ENCODE measurements around the gene EPC2.
"Not testable (repeated sequence)": the region's sequence is repeated elsewhere in the genome, so short reads cannot be mapped to it uniquely, and the experiment has no call there.

The EPC2 gene

GRCh38 chr2:148680462-148680861 lies 35.9 kb downstream of the EPC2 start:
- no peak overlapping the region for H3K4me3 ChIP-seq (ENCODE audit: low read length, poor library complexity, severe bottlenecking)

DNA sequence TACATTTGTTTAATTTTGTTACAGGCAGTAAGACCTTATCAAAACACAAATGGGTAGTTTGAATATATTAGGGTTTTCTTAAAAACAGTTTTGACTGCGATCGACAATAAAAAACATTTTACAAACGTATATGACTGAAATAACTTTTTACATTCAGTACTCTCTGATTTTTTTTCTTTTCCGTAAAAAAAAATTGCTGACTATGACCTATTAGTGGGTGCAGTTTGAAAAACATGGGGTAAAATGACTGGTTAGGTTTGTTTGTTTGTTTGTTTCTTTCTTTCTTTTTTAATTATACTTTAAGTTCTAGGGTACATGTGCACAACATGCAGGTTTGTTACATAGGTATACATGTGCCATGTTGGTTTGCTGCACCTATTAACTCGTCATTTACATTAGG lies 36.9 kb downstream of the EPC2 start:
- Histone ChIP-seq H3K4me1 (ENCODE audit: insufficient read depth, low read length, poor library complexity, severe bottlenecking) (no peaks in the 10 kb centered on the region), H2AFZ (ENCODE audit: low read length) (no peak overlapping the region), H3K9me2 (replicated peaks; ENCODE audit: low read depth, low read length) (no peaks in the 10 kb centered on the region), H3K9me3 (ENCODE audit: insufficient read depth, low read depth, low read length) (no peaks in the 10 kb centered on the region), H3K36me3 (ENCODE audit: insufficient read depth, low read length) (no peaks in the 10 kb centered on the region), H3F3A (ENCODE audit: low read depth) (no peaks in the 10 kb centered on the region), H3K9ac (ENCODE audit: low read depth, low read length, poor library complexity, severe bottlenecking) (no peak overlapping the region), H3K4me2 (ENCODE audit: low read depth, low read length, poor library complexity, severe bottlenecking) (no peak overlapping the region), H3K4me3 (ENCODE audit: low read length, poor library complexity, severe bottlenecking) (no peak overlapping the region), H3K27me3 (ENCODE audit: insufficient read depth, low read length, poor library complexity, severe bottlenecking) (no peaks in the 10 kb centered on the region), H3K79me2 (ENCODE audit: insufficient read depth, low read length) (peaks cover 95% of the 10 kb centered on the region), H4K20me1 (ENCODE audit: insufficient read depth, low read length, poor library complexity, severe bottlenecking) (peaks cover 54% of the 10 kb centered on the region)
- TF ChIP-seq CTCF (conservative IDR thresholded peaks at IDR 0.05; ENCODE audit: low read length) = no peak
- no peak for TF ChIP-seq EZH2phosphoT487 (IDR thresholded peaks at IDR 0.05; ENCODE audit: borderline replicate concordance)

More at GRCh38 chr2:148680462-148680861, 35.9 kb downstream of the EPC2 start:
- no peaks in the 10 kb centered on the region for H3K4me1 ChIP-seq (ENCODE audit: insufficient read depth, low read length, poor library complexity, severe bottlenecking)
- no peaks in the 10 kb centered on the region for H3K9me3 ChIP-seq (ENCODE audit: insufficient read depth, low read depth, low read length)
- no peaks in the 10 kb centered on the region for H3F3A ChIP-seq (ENCODE audit: low read depth)
- no peaks in the 10 kb centered on the region for H3K27me3 ChIP-seq (ENCODE audit: insufficient read depth, low read length, poor library complexity, severe bottlenecking)
- no peak for TF ChIP-seq EZH2phosphoT487 (IDR thresholded peaks at IDR 0.05; ENCODE audit: borderline replicate concordance)
- TF ChIP-seq CTCF (conservative IDR thresholded peaks at IDR 0.05; ENCODE audit: low read length) = no peak
- H3K36me3 ChIP-seq (ENCODE audit: insufficient read depth, low read length) = no peaks in the 10 kb centered on the region
- H3K4me2 ChIP-seq (ENCODE audit: low read depth, low read length, poor library complexity, severe bottlenecking) = no peak overlapping the region
- peaks cover 54% of the 10 kb centered on the region for H4K20me1 ChIP-seq (ENCODE audit: insufficient read depth, low read length, poor library complexity, severe bottlenecking)
- peaks cover 94% of the 10 kb centered on the region for H3K79me2 ChIP-seq (ENCODE audit: insufficient read depth, low read length)
- no peak overlapping the region for H3K9ac ChIP-seq (ENCODE audit: low read depth, low read length, poor library complexity, severe bottlenecking)
- H3K9me2 ChIP-seq (replicated peaks; ENCODE audit: low read depth, low read length) = no peaks in the 10 kb centered on the region
- no peak overlapping the region for H2AFZ ChIP-seq (ENCODE audit: low read length)

DNA sequence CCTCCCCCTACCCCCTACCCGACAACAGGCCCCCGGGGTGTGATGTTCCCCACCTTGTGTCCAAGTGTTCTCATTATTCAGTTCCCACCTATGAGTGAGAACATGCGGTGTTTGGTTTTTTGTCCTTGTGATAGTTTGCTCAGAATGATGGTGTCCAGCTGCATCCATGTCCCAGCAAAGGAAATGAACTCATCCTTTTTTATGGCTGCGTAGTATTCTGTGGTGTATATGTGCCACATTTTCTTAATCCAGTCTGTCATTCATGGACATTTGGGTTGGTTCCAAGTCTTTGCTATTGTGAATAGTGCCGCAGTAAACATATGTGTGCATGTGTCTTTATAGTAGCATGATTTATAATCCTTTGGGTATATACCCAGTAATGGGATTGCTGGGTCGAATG lies 37.3 kb downstream of the EPC2 start:
- not testable (repeated sequence) for H3K4me3 ChIP-seq (ENCODE audit: low read length, poor library complexity, severe bottlenecking); H3K4me1 ChIP-seq (ENCODE audit: insufficient read depth, low read length, poor library complexity, severe bottlenecking); H3K27me3 ChIP-seq (ENCODE audit: insufficient read depth, low read length, poor library complexity, severe bottlenecking); H2AFZ ChIP-seq (ENCODE audit: low read length); H3K9me2 ChIP-seq (replicated peaks; ENCODE audit: low read depth, low read length); H3K9ac ChIP-seq (ENCODE audit: low read depth, low read length, poor library complexity, severe bottlenecking); H3K9me3 ChIP-seq (ENCODE audit: insufficient read depth, low read depth, low read length); H3K4me2 ChIP-seq (ENCODE audit: low read depth, low read length, poor library complexity, severe bottlenecking); H3K36me3 ChIP-seq (ENCODE audit: insufficient read depth, low read length); H3F3A ChIP-seq (ENCODE audit: low read depth)
- H4K20me1 ChIP-seq (ENCODE audit: insufficient read depth, low read length, poor library complexity, severe bottlenecking) = peaks cover 51% of the 10 kb centered on the region
- peaks cover 95% of the 10 kb centered on the region for H3K79me2 ChIP-seq (ENCODE audit: insufficient read depth, low read length)

DNA sequence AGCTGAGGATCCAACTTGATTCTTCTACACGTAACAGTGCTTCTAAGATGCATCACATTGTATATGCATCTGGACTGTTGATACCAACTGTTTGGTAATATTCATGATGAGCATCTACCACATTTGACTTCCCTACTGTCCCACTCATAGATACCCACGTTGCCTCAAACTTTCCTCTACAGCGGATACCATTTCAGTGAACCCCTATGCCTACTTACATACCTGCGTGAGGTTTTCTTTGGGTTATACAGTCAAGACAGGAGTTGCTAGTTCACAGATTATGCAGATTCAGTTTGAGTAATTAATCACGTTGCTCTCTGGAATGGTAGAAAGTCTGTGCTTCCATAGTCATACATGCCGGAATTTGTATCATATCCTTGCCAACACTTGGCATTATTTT lies 40.0 kb downstream of the EPC2 start:
- Histone ChIP-seq H3K4me2 (ENCODE audit: low read depth, low read length, poor library complexity, severe bottlenecking) (no peak overlapping the region), H3K9me3 (ENCODE audit: insufficient read depth, low read depth, low read length) (no peaks in the 10 kb centered on the region), H3K4me3 (ENCODE audit: low read length, poor library complexity, severe bottlenecking) (no peak overlapping the region), H3F3A (ENCODE audit: low read depth) (no peaks in the 10 kb centered on the region), H3K27me3 (ENCODE audit: insufficient read depth, low read length, poor library complexity, severe bottlenecking) (no peaks in the 10 kb centered on the region), H2AFZ (ENCODE audit: low read length) (no peak overlapping the region), H3K4me1 (ENCODE audit: insufficient read depth, low read length, poor library complexity, severe bottlenecking) (no peaks in the 10 kb centered on the region), H4K20me1 (ENCODE audit: insufficient read depth, low read length, poor library complexity, severe bottlenecking) (peaks cover 61% of the 10 kb centered on the region), H3K36me3 (ENCODE audit: insufficient read depth, low read length) (no peaks in the 10 kb centered on the region), H3K9me2 (replicated peaks; ENCODE audit: low read depth, low read length) (no peaks in the 10 kb centered on the region), H3K9ac (ENCODE audit: low read depth, low read length, poor library complexity, severe bottlenecking) (no peak overlapping the region), H3K79me2 (ENCODE audit: insufficient read depth, low read length) (peaks cover 99% of the 10 kb centered on the region)
- TF ChIP-seq CTCF (conservative IDR thresholded peaks at IDR 0.05; ENCODE audit: low read length) (no peak), EZH2phosphoT487 (IDR thresholded peaks at IDR 0.05; ENCODE audit: borderline replicate concordance) (no peak)
